ENCODE measurements around the gene MYZAP. TPM values are rescaled to one million over a fixed set of nuclear protein-coding genes. Genes with fewer than 3 reads are reported as not detected.

MYZAP gene
- total and polyA plus RNA-seq, 4 donors = 0.50 to 1.8 (median 0.99) TPM

DNA sequence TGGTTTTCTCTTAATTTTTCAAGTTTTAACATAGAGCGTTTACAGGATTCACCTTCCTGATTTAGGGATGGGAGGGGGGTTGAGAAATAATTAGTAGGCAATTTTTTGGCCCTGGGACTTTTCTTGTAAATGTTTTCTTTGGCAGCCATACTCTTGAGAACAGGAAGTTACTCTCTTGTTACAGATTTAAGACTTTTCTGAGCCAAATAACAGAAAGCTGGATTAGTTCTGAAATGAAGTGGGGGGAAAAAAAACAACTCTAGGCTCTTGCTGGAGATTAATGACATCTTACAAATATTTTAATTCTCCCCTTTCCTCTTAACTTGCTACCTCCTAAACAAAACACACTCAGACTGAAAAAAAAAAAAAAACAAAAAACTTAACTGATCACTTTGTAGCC is 101.0 kb downstream of the MYZAP start (continued):
- TF ChIP-seq, protein P1, sequence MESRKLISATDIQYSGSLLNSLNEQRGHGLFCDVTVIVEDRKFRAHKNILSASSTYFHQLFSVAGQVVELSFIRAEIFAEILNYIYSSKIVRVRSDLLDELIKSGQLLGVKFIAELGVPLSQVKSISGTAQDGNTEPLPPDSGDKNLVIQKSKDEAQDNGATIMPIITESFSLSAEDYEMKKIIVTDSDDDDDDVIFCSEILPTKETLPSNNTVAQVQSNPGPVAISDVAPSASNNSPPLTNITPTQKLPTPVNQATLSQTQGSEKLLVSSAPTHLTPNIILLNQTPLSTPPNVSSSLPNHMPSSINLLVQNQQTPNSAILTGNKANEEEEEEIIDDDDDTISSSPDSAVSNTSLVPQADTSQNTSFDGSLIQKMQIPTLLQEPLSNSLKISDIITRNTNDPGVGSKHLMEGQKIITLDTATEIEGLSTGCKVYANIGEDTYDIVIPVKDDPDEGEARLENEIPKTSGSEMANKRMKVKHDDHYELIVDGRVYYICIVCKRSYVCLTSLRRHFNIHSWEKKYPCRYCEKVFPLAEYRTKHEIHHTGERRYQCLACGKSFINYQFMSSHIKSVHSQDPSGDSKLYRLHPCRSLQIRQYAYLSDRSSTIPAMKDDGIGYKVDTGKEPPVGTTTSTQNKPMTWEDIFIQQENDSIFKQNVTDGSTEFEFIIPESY (IDR thresholded peaks at IDR 0.05) = no peak
- TF ChIP-seq EGR1 (IDR thresholded peaks at IDR 0.05; ENCODE audit: low read depth in 2 of 2) (no peak), FOXA2 (IDR thresholded peaks at IDR 0.05) (no peak)

DNA sequence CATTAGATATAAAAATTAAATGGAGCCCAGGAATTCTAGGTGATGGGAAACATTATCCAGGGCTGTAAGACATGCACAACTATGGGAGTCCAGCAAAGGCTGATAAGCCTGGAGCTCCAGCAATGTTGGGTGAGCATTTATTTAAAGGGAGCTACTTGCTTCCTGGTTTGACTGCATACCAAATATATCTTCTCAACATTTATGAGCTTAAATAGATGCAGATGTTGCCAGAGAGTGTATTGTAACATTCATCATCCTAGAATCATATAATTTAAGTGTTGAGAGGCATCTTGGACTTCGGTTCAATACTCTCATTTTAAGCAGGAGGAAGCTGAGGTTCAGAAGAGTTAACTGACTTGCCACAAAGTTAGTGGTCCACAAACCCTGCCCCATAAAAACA is 102.6 kb downstream of the MYZAP start:
- DNase-seq (ENCODE audit: low spot score) = no peak
- no peak overlapping the region for H3K9ac ChIP-seq (ENCODE audit: low read depth in 1 of 2, low read length in 2 of 2)
- no peak overlapping the region for H3K27ac ChIP-seq (ENCODE audit: low read depth in 1 of 2, low read length in 2 of 2)
- WGBS = 78% methylated on average over 1 of the region's 1 CpG
- no peaks in the 10 kb centered on the region for H3K36me3 ChIP-seq (ENCODE audit: control insufficient read depth in 4 of 4, insufficient read depth in 3 of 4, low read depth in 1 of 4, low read length in 3 of 4)
- no peaks in the 10 kb centered on the region for H3K4me1 ChIP-seq (ENCODE audit: control insufficient read depth in 4 of 4, insufficient read depth in 4 of 4, low read length in 3 of 4)
- no peaks in the 10 kb centered on the region for H3K27me3 ChIP-seq (ENCODE audit: control insufficient read depth in 4 of 4, insufficient read depth in 4 of 4, low read length in 3 of 4)
- H3K4me3 ChIP-seq (ENCODE audit: low read depth in 1 of 3, low read length in 3 of 3) = no peak overlapping the region
- no peaks in the 10 kb centered on the region for H3K9me3 ChIP-seq (ENCODE audit: control insufficient read depth in 4 of 4, low read length in 3 of 4)
- TF ChIP-seq, protein P2, sequence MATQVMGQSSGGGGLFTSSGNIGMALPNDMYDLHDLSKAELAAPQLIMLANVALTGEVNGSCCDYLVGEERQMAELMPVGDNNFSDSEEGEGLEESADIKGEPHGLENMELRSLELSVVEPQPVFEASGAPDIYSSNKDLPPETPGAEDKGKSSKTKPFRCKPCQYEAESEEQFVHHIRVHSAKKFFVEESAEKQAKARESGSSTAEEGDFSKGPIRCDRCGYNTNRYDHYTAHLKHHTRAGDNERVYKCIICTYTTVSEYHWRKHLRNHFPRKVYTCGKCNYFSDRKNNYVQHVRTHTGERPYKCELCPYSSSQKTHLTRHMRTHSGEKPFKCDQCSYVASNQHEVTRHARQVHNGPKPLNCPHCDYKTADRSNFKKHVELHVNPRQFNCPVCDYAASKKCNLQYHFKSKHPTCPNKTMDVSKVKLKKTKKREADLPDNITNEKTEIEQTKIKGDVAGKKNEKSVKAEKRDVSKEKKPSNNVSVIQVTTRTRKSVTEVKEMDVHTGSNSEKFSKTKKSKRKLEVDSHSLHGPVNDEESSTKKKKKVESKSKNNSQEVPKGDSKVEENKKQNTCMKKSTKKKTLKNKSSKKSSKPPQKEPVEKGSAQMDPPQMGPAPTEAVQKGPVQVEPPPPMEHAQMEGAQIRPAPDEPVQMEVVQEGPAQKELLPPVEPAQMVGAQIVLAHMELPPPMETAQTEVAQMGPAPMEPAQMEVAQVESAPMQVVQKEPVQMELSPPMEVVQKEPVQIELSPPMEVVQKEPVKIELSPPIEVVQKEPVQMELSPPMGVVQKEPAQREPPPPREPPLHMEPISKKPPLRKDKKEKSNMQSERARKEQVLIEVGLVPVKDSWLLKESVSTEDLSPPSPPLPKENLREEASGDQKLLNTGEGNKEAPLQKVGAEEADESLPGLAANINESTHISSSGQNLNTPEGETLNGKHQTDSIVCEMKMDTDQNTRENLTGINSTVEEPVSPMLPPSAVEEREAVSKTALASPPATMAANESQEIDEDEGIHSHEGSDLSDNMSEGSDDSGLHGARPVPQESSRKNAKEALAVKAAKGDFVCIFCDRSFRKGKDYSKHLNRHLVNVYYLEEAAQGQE (IDR thresholded peaks at IDR 0.05) = no peak
- TF ChIP-seq JUND (IDR thresholded peaks at IDR 0.05) = no peak
- TF ChIP-seq FOXA1 (IDR thresholded peaks at IDR 0.05) = no peak
- TF ChIP-seq, protein P3, sequence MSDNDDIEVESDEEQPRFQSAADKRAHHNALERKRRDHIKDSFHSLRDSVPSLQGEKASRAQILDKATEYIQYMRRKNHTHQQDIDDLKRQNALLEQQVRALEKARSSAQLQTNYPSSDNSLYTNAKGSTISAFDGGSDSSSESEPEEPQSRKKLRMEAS (IDR thresholded peaks at IDR 0.05) = no peak
- TF ChIP-seq NR2F2 (IDR thresholded peaks at IDR 0.05) = no peak
- TF ChIP-seq EGR1 (IDR thresholded peaks at IDR 0.05; ENCODE audit: low read depth in 2 of 2) = no peak
- no peak for TF ChIP-seq FOXA2 (IDR thresholded peaks at IDR 0.05)
- TF ChIP-seq TAF1 (conservative IDR thresholded peaks at IDR 0.05) = no peak
- TF ChIP-seq GABPA (IDR thresholded peaks at IDR 0.05 in 1 of 2, conservative IDR thresholded peaks at IDR 0.05 in 1 of 2) = no peak

DNA sequence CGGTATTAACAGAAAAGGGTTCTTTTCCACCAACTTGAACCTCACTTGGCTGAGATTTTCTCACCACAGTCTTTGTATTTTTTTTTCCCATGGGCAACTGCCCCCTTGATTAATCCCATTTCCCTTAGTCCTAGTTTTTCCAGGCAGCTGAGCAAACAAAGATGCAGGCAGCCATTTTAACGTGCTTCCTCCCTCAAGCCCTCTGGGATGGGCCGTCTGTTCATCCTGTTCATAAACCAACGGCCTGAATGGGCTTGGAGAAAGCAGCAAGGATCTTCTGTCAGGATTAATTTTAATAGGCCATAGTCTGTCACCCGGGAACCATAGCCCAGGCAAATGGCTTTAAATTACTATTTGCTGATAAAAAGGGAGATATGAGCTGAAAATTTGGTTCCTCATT is 104.4 kb downstream of the MYZAP start:
- Histone ChIP-seq H3K4me3 (ENCODE audit: low read depth in 1 of 3, low read length in 3 of 3) (no peak overlapping the region), H3K9me3 (ENCODE audit: control insufficient read depth in 4 of 4, low read length in 3 of 4) (no peaks in the 10 kb centered on the region), H3K27ac (ENCODE audit: low read depth in 1 of 2, low read length in 2 of 2) (no peak overlapping the region), H3K9ac (ENCODE audit: low read depth in 1 of 2, low read length in 2 of 2) (no peak overlapping the region), H3K4me1 (ENCODE audit: control insufficient read depth in 4 of 4, insufficient read depth in 4 of 4, low read length in 3 of 4) (no peaks in the 10 kb centered on the region), H3K27me3 (ENCODE audit: control insufficient read depth in 4 of 4, insufficient read depth in 4 of 4, low read length in 3 of 4) (no peaks in the 10 kb centered on the region), H3K36me3 (ENCODE audit: control insufficient read depth in 4 of 4, insufficient read depth in 3 of 4, low read depth in 1 of 4, low read length in 3 of 4) (no peaks in the 10 kb centered on the region)
- TF ChIP-seq YY1 (IDR thresholded peaks at IDR 0.05) (no peak), FOXA2 (IDR thresholded peaks at IDR 0.05) (no peak), HNF4G (IDR thresholded peaks at IDR 0.05) (no peak), JUND (IDR thresholded peaks at IDR 0.05) (no peak), SP1 (IDR thresholded peaks at IDR 0.05) (no peak), NR2F2 (IDR thresholded peaks at IDR 0.05) (no peak)
- TF ChIP-seq, protein P4, sequence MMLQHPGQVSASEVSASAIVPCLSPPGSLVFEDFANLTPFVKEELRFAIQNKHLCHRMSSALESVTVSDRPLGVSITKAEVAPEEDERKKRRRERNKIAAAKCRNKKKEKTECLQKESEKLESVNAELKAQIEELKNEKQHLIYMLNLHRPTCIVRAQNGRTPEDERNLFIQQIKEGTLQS (IDR thresholded peaks at IDR 0.05) = no peak
- TF ChIP-seq, protein P1 (IDR thresholded peaks at IDR 0.05) = no peak
- TF ChIP-seq, protein P5, sequence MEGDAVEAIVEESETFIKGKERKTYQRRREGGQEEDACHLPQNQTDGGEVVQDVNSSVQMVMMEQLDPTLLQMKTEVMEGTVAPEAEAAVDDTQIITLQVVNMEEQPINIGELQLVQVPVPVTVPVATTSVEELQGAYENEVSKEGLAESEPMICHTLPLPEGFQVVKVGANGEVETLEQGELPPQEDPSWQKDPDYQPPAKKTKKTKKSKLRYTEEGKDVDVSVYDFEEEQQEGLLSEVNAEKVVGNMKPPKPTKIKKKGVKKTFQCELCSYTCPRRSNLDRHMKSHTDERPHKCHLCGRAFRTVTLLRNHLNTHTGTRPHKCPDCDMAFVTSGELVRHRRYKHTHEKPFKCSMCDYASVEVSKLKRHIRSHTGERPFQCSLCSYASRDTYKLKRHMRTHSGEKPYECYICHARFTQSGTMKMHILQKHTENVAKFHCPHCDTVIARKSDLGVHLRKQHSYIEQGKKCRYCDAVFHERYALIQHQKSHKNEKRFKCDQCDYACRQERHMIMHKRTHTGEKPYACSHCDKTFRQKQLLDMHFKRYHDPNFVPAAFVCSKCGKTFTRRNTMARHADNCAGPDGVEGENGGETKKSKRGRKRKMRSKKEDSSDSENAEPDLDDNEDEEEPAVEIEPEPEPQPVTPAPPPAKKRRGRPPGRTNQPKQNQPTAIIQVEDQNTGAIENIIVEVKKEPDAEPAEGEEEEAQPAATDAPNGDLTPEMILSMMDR (IDR thresholded peaks at IDR 0.05; ENCODE audit: low read depth, low read length, missing input control) = no peak
- DNase-seq (ENCODE audit: low spot score) = no peak
- 77% methylated on average over 5 of the region's 5 CpGs for WGBS

Measured in liver (tissue), 9 donors.